ENCODE measurements around the gene RXFP2. TPM values are rescaled to one million over a fixed set of nuclear protein-coding genes. Genes with fewer than 3 reads are reported as not detected.

RXFP2 gene
- total RNA-seq, 1 donor from 2014 or later = not detected

DNA sequence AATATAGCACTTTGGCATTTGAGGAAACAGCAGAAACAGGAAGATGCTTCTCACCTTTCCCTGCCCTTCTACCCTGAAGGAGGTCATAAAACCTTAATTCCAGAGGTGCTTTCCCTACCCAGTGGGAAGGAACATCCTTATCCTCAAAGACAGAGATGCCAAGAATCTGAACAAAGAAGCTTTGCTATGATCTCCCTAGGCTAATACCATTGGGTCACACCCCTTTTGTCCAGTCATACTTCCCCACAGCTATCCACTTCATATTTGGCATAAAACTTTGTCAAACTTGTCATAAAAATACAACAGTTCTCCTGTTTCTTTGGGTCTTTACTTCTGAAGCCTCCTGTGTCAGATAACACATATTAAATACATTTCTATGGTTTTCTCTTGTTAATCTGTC is 21.7 kb upstream of the RXFP2 start:
- peaks cover 50% of the 10 kb centered on the region for H3K27me3 Mint-ChIP-seq (ENCODE audit: low read depth)
- no peak for DNase-seq (ENCODE audit: low spot score)
- TF ChIP-seq, protein P1, sequence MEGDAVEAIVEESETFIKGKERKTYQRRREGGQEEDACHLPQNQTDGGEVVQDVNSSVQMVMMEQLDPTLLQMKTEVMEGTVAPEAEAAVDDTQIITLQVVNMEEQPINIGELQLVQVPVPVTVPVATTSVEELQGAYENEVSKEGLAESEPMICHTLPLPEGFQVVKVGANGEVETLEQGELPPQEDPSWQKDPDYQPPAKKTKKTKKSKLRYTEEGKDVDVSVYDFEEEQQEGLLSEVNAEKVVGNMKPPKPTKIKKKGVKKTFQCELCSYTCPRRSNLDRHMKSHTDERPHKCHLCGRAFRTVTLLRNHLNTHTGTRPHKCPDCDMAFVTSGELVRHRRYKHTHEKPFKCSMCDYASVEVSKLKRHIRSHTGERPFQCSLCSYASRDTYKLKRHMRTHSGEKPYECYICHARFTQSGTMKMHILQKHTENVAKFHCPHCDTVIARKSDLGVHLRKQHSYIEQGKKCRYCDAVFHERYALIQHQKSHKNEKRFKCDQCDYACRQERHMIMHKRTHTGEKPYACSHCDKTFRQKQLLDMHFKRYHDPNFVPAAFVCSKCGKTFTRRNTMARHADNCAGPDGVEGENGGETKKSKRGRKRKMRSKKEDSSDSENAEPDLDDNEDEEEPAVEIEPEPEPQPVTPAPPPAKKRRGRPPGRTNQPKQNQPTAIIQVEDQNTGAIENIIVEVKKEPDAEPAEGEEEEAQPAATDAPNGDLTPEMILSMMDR (IDR thresholded peaks at IDR 0.05) = no peak
- H3K4me3 Mint-ChIP-seq (ENCODE audit: unreplicated experiment) = no peak overlapping the region
- no peak overlapping the region for H3K27ac Mint-ChIP-seq (ENCODE audit: unreplicated experiment)
- no peaks in the 10 kb centered on the region for H3K36me3 Mint-ChIP-seq (ENCODE audit: low read depth)
- H3K9me3 Mint-ChIP-seq (ENCODE audit: low read depth) = no peaks in the 10 kb centered on the region
- H3K4me1 Mint-ChIP-seq (ENCODE audit: low read depth) = peaks cover 2% of the 10 kb centered on the region

DNA sequence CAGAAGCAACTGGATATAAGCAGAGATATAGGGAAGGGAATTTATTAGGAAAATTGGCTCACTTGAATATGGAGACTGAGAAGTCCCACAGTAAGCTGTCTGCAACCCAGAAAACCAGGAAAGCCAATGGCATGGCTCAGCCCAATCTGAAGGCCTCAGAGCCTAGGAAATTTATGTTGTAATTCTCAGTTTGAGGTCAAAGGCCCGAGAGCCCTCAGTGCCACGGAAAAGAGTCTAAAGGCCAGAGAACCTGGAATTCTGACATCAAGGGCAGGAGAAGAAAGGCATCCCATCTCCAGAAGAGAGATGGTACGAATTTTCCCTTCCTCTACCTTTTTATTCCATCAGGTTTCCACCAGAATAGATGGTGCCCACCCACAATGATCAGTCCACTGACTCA is 20.1 kb upstream of the RXFP2 start:
- DNase-seq (ENCODE audit: low spot score) = no peak
- TF ChIP-seq, protein P1 (IDR thresholded peaks at IDR 0.05) = no peak
- no peaks in the 10 kb centered on the region for H3K36me3 Mint-ChIP-seq (ENCODE audit: low read depth)

DNA sequence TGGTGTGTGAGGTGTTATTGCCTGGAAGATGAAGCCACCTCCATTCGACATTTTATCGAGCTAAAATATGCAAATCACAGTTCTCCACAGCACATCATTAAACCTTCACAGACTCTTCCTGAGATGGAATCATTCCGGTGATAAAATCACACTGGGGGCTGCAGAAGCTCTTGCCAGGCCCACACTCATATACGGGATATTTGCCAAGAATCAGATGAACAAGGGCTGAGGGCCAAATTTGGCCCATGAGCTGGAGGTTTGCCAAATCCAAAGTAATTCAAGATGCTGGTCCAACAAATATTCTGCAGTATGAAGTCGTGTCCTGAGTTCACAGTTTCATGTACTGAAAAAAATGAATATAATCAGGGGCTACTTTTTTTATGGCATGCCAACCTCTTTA is 16.7 kb upstream of the RXFP2 start:
- no peak for DNase-seq (ENCODE audit: low spot score)
- H3K9me3 Mint-ChIP-seq (ENCODE audit: low read depth) = no peaks in the 10 kb centered on the region
- no peak overlapping the region for H3K4me3 Mint-ChIP-seq (ENCODE audit: unreplicated experiment)
- peaks cover 36% of the 10 kb centered on the region for H3K27me3 Mint-ChIP-seq (ENCODE audit: low read depth)
- TF ChIP-seq, protein P1 (IDR thresholded peaks at IDR 0.05) = no peak
- H3K27ac Mint-ChIP-seq (ENCODE audit: unreplicated experiment) = no peak overlapping the region
- no peaks in the 10 kb centered on the region for H3K36me3 Mint-ChIP-seq (ENCODE audit: low read depth)
- peaks cover 2% of the 10 kb centered on the region for H3K4me1 Mint-ChIP-seq (ENCODE audit: low read depth)

More for the DNA sequence above, 20.1 kb upstream of the RXFP2 start:
- Mint-ChIP-seq H3K4me1 (ENCODE audit: low read depth) (peaks cover 2% of the 10 kb centered on the region), H3K4me3 (ENCODE audit: unreplicated experiment) (no peak overlapping the region), H3K9me3 (ENCODE audit: low read depth) (no peaks in the 10 kb centered on the region), H3K27ac (ENCODE audit: unreplicated experiment) (no peak overlapping the region), H3K27me3 (ENCODE audit: low read depth) (peaks cover 48% of the 10 kb centered on the region)

DNA sequence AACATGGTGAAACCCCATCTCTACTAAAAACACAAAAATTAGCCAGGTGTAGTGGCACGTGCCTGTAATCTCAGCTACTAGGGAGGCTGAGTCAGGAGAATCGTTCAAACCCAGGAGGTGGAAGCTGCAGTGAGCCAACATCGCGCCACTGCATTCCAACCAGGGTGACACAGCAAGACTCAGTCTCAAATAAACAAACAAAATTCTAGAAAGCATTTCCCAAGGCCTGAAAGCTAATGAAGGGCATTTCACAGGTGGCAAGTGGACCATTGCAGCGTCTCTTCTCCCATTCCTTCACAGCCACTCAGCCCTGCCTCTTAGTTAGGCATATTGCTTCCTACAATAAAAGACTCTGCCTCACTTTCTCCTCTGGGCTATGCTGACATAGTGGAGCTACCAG is 13.5 kb upstream of the RXFP2 start:
- no peak for DNase-seq (ENCODE audit: low spot score)
- Mint-ChIP-seq H3K4me1 (ENCODE audit: low read depth) (peaks cover 2% of the 10 kb centered on the region), H3K27me3 (ENCODE audit: low read depth) (peaks cover 31% of the 10 kb centered on the region), H3K4me3 (ENCODE audit: unreplicated experiment) (no peak overlapping the region), H3K9me3 (ENCODE audit: low read depth) (no peaks in the 10 kb centered on the region), H3K27ac (ENCODE audit: unreplicated experiment) (no peak overlapping the region), H3K36me3 (ENCODE audit: low read depth) (no peaks in the 10 kb centered on the region)
- TF ChIP-seq, protein P1 (IDR thresholded peaks at IDR 0.05) = no peak

DNA sequence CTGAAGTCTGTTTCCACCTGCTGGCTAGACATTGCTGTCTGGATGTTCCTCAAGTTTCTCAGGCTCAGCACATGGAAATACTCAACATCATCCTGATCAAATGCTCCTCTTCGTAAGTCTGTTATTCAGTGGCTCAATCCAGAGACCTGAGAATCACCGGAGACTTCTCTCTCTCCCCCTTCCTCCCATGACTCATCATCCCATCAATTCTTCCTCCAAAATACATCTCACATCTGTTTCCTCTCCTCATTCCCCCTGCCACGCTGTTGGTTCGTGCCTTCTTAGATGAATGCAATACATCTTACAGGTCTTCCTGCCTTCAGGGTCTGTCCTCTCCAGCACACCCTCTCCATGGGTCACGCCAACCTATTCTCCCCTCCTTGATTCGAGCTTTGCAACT is 7.4 kb upstream of the RXFP2 start:
- no peak for DNase-seq (ENCODE audit: low spot score)

More for the DNA sequence above, 7.4 kb upstream of the RXFP2 start:
- TF ChIP-seq, protein P1 (IDR thresholded peaks at IDR 0.05) = no peak
- Mint-ChIP-seq H3K27me3 (ENCODE audit: low read depth) (peaks cover 25% of the 10 kb centered on the region), H3K27ac (ENCODE audit: unreplicated experiment) (no peak overlapping the region), H3K4me1 (ENCODE audit: low read depth) (peaks cover 4% of the 10 kb centered on the region), H3K9me3 (ENCODE audit: low read depth) (no peaks in the 10 kb centered on the region), H3K4me3 (ENCODE audit: unreplicated experiment) (no peak overlapping the region), H3K36me3 (ENCODE audit: low read depth) (no peaks in the 10 kb centered on the region)

Data from chondrocyte (in vitro differentiated cells).